ENCODE results near the gene RIC3.
A peak's percentile ranks its signal among the peaks of the same experiment; 100 is the strongest.

Gene RIC3

DNA sequence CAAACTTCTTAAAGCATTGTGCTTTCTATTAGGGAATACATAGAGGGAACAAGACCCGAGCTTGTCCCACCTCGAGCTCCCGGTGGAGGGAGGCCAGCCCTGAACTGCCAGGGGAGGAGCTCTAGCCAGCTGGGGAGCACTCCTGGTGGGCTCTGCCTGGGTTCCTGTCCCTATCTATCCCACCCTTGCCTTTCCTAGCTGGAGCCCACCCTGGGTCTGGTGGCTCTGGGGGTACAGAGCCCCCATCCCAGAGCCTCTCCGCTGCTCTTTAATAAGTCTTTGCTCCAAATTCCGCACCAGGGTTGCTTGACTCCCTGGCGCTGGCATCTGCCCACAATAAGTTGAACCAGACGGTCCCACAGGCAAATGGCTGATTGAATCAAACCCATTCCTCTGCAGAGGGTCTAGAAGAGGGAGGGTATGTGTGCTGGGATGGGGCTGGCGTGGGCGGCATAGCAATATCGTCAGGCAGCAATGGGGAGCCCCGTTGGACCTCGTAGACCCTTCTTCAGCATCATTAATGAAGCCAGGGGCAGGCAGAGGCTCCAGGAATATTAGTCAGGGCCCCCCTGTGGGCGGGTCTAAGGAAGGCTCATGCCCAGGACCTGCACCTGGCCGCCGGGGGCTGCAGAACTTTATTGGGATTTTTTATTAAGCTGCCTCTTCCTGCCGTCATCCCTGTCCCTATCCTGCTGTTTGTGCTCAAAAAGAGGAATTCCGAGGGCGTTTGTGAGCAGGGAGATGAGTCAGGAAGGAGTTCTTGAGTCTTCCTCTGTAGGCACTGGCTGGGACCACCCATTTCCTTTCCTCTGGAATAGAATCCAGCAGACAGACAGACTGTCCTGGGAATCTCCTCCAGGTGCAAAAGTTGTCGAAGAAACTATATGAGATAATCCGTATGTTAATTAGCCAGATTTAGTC, 38.5 kb upstream of the RIC3 start:
- H3K9me3 ChIP-seq (ENCODE audit: control extremely low read depth in 1 of 5, control insufficient read depth in 4 of 5, insufficient read depth in 2 of 5, low read depth in 1 of 5, low read length in 4 of 5), result no peaks in the 10 kb centered on the region
- H3K36me3 ChIP-seq (ENCODE audit: control insufficient read depth in 4 of 4, insufficient read depth in 4 of 4, low read length in 3 of 4), result no peaks in the 10 kb centered on the region
- H3K4me3 ChIP-seq (ENCODE audit: control insufficient read depth in 1 of 7, extremely low read depth in 1 of 7, insufficient read depth in 4 of 7, low read depth in 2 of 7, low read length in 6 of 7), result peak overlapping the region in 4 of 7 experiments; percentile 37 to 61 (median 47)
- peaks cover 15 to 67% (median 54%) of the 10 kb centered on the region in 4 experiments for H3K4me1 ChIP-seq (ENCODE audit: control extremely low read depth in 1 of 4, control insufficient read depth in 4 of 4, insufficient read depth in 4 of 4, low read length in 3 of 4)
- DNase-seq, result no peak
- ChIA-PET CTCF (interaction anchor here (0.7 to 13.0 kb wide), 14 partner anchors 8 to 360 kb away, joined by 3 to 156 read pairs (median 5); no protein-coding TSS in a partner anchor), POLR2A (interaction anchor here (1.1 kb wide), 1 partner anchor 9 kb away, joined by 3 read pairs; no protein-coding TSS in a partner anchor)
- peak overlapping the region; percentile 41 to 83 for H3K27ac ChIP-seq (ENCODE audit: insufficient read depth in 1 of 2, low read depth in 1 of 2, low read length in 2 of 2, poor library complexity in 1 of 2, severe bottlenecking in 2 of 2)
- WGBS (ENCODE audit: insufficient coverage), result 58% methylated on average over 17 of the region's 20 CpGs
- no peaks in the 10 kb centered on the region for H3K27me3 ChIP-seq (replicated peaks in 2 of 5; ENCODE audit: control insufficient read depth in 4 of 5, insufficient read depth in 5 of 5, low read length in 4 of 5)

DNA sequence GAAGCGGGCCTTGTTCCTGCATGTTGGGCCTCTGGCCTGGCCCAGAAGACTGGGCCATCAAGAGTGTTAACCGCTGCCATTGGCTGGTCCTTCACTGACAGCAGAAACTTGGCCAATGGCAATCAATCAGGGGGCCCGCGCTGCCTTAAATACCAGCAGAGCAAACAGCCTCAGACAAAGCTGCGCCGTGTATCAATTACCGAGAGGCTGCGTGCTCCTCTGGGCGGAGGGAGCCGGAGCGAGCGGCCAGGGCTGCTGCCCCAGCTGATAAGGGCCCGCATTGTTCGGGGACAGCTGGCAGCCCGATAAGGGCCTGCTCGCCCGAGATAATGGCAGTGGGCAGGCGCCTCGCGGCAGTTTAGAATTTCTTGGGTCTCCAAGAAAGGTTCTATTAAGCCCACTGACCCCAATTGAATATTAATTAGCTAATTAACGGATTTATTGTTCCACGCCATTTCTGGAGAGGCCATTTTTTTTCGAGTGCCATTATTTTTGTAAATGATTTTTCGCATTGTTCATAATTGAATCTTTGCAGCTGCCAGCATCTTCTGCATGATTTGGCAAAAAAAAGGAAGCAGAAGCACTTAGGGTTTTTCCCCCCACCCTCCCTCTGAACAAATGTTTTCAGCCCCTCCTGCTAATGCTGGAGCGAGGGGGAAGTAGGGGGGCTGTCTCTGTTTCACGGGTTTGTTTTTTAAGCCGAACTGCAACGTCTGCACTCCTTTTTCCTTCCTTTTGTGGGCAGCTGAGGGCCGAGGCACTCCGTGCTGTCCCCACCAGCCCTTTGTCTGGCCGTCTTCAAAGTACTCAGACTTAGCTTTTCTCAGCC, 37.6 kb upstream of the RIC3 start:
- peaks cover 17 to 75% (median 63%) of the 10 kb centered on the region in 4 experiments for H3K4me1 ChIP-seq (ENCODE audit: control extremely low read depth in 1 of 4, control insufficient read depth in 4 of 4, insufficient read depth in 4 of 4, low read length in 3 of 4)
- no peaks in the 10 kb centered on the region for H3K9me3 ChIP-seq (ENCODE audit: control extremely low read depth in 1 of 5, control insufficient read depth in 4 of 5, insufficient read depth in 2 of 5, low read depth in 1 of 5, low read length in 4 of 5)
- under 1% methylated on average over 29 of the region's 31 CpGs for WGBS (ENCODE audit: insufficient coverage)
- ChIA-PET POLR2A (interaction anchor here (1.1 kb wide), 1 partner anchor 8 kb away, joined by 3 read pairs; no protein-coding TSS in a partner anchor), CTCF (interaction anchor here (0.7 to 13.0 kb wide), 9 partner anchors 9 to 361 kb away, joined by 3 to 156 read pairs (median 5); no protein-coding TSS in a partner anchor)
- peak overlapping the region in 4 of 7 experiments; percentile 37 to 61 (median 47) for H3K4me3 ChIP-seq (ENCODE audit: control insufficient read depth in 1 of 7, extremely low read depth in 1 of 7, insufficient read depth in 4 of 7, low read depth in 2 of 7, low read length in 6 of 7)
- DNase-seq, result peak; percentile 96 to 98 (median 98)
- H3K27ac ChIP-seq (ENCODE audit: insufficient read depth in 1 of 2, low read depth in 1 of 2, low read length in 2 of 2, poor library complexity in 1 of 2, severe bottlenecking in 2 of 2), result peak overlapping the region; percentile 55 to 83
- H3K36me3 ChIP-seq (ENCODE audit: control insufficient read depth in 4 of 4, insufficient read depth in 4 of 4, low read length in 3 of 4), result no peaks in the 10 kb centered on the region
- no peaks in the 10 kb centered on the region for H3K27me3 ChIP-seq (replicated peaks in 2 of 5; ENCODE audit: control insufficient read depth in 4 of 5, insufficient read depth in 5 of 5, low read length in 4 of 5)

GRCh38 chr11:8205566-8205965, 36.7 kb upstream of the RIC3 start:
- ChIA-PET POLR2A (no interaction called here), CTCF (interaction anchor here (1.7 to 13.0 kb wide), 3 partner anchors 10 to 15 kb away, joined by 3 to 156 read pairs (median 23); no protein-coding TSS in a partner anchor)
- Histone ChIP-seq H3K4me3 (ENCODE audit: control insufficient read depth in 1 of 7, extremely low read depth in 1 of 7, insufficient read depth in 4 of 7, low read depth in 2 of 7, low read length in 6 of 7) (peak overlapping the region in 3 of 7 experiments; percentile 44 to 61 (median 50)), H3K27ac (ENCODE audit: insufficient read depth in 1 of 2, low read depth in 1 of 2, low read length in 2 of 2, poor library complexity in 1 of 2, severe bottlenecking in 2 of 2) (peak overlapping the region; percentile 55 to 83), H3K36me3 (ENCODE audit: control insufficient read depth in 4 of 4, insufficient read depth in 4 of 4, low read length in 3 of 4) (no peaks in the 10 kb centered on the region), H3K9me3 (ENCODE audit: control extremely low read depth in 1 of 5, control insufficient read depth in 4 of 5, insufficient read depth in 2 of 5, low read depth in 1 of 5, low read length in 4 of 5) (no peaks in the 10 kb centered on the region), H3K4me1 (ENCODE audit: control extremely low read depth in 1 of 4, control insufficient read depth in 4 of 4, insufficient read depth in 4 of 4, low read length in 3 of 4) (peaks cover 17 to 77% (median 64%) of the 10 kb centered on the region in 4 experiments), H3K27me3 (replicated peaks in 2 of 5; ENCODE audit: control insufficient read depth in 4 of 5, insufficient read depth in 5 of 5, low read length in 4 of 5) (no peaks in the 10 kb centered on the region)
- no peak for DNase-seq
- WGBS (ENCODE audit: insufficient coverage), result 72% methylated on average over 7 of the region's 8 CpGs

GRCh38 chr11:8204596-8204995, 35.8 kb upstream of the RIC3 start:
- Histone ChIP-seq H3K9me3 (ENCODE audit: control extremely low read depth in 1 of 5, control insufficient read depth in 4 of 5, insufficient read depth in 2 of 5, low read depth in 1 of 5, low read length in 4 of 5) (no peaks in the 10 kb centered on the region), H3K27me3 (replicated peaks in 2 of 5; ENCODE audit: control insufficient read depth in 4 of 5, insufficient read depth in 5 of 5, low read length in 4 of 5) (no peaks in the 10 kb centered on the region), H3K4me1 (ENCODE audit: control extremely low read depth in 1 of 4, control insufficient read depth in 4 of 4, insufficient read depth in 4 of 4, low read length in 3 of 4) (peaks cover 17 to 77% (median 64%) of the 10 kb centered on the region in 4 experiments), H3K36me3 (ENCODE audit: control insufficient read depth in 4 of 4, insufficient read depth in 4 of 4, low read length in 3 of 4) (no peaks in the 10 kb centered on the region), H3K4me3 (ENCODE audit: control insufficient read depth in 1 of 7, extremely low read depth in 1 of 7, insufficient read depth in 4 of 7, low read depth in 2 of 7, low read length in 6 of 7) (peak overlapping the region in 1 of 7 experiments; percentile 19), H3K27ac (ENCODE audit: insufficient read depth in 1 of 2, low read depth in 1 of 2, low read length in 2 of 2, poor library complexity in 1 of 2, severe bottlenecking in 2 of 2) (no peak overlapping the region)
- no peak for DNase-seq
- WGBS (ENCODE audit: insufficient coverage), result 75% methylated on average over 4 of the region's 5 CpGs
- ChIA-PET CTCF (interaction anchor here (0.8 to 13.0 kb wide), 8 partner anchors 9 to 106 kb away, joined by 3 to 156 read pairs (median 4); no protein-coding TSS in a partner anchor), POLR2A (interaction anchor here (0.7 kb wide), 1 partner anchor 15 kb away, joined by 3 read pairs; no protein-coding TSS in a partner anchor)

DNA sequence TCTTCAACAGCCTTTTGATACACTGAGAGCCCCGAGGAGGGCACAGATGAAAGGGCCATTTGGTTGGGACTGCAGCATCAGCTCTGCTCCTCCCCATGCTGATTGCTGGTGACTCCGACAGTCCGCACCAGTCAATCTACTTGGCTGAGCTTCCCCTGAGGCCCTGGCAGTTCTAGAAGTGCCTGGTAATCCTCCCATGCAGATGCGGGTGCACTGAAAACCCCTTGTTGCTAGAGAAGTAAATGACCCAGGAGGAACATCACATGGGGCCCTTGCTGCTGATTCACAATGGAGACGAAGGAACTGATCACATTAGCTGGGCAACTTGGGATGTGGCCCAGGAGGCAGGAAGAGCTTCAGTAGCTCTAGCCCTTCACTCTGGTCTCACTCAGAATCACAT, 35.2 kb upstream of the RIC3 start:
- peaks cover 17 to 76% (median 63%) of the 10 kb centered on the region in 4 experiments for H3K4me1 ChIP-seq (ENCODE audit: control extremely low read depth in 1 of 4, control insufficient read depth in 4 of 4, insufficient read depth in 4 of 4, low read length in 3 of 4)
- H3K9me3 ChIP-seq (ENCODE audit: control extremely low read depth in 1 of 5, control insufficient read depth in 4 of 5, insufficient read depth in 2 of 5, low read depth in 1 of 5, low read length in 4 of 5), result no peaks in the 10 kb centered on the region
- DNase-seq, result no peak
- H3K27ac ChIP-seq (ENCODE audit: insufficient read depth in 1 of 2, low read depth in 1 of 2, low read length in 2 of 2, poor library complexity in 1 of 2, severe bottlenecking in 2 of 2), result no peak overlapping the region
- WGBS (ENCODE audit: insufficient coverage), result 76% methylated on average over 5 of the region's 5 CpGs
- no peaks in the 10 kb centered on the region for H3K27me3 ChIP-seq (replicated peaks in 2 of 5; ENCODE audit: control insufficient read depth in 4 of 5, insufficient read depth in 5 of 5, low read length in 4 of 5)
- no peaks in the 10 kb centered on the region for H3K36me3 ChIP-seq (ENCODE audit: control insufficient read depth in 4 of 4, insufficient read depth in 4 of 4, low read length in 3 of 4)
- H3K4me3 ChIP-seq (ENCODE audit: control insufficient read depth in 1 of 7, extremely low read depth in 1 of 7, insufficient read depth in 4 of 7, low read depth in 2 of 7, low read length in 6 of 7), result no peak overlapping the region
- POLR2A ChIA-PET, result no interaction called here
- CTCF ChIA-PET, result interaction anchor here (0.8 to 13.0 kb wide), 8 partner anchors 9 to 107 kb away, joined by 3 to 156 read pairs (median 4); no protein-coding TSS in a partner anchor

GRCh38 chr11:8203414-8203715, 34.5 kb upstream of the RIC3 start:
- H3K4me1 ChIP-seq (ENCODE audit: control extremely low read depth in 1 of 4, control insufficient read depth in 4 of 4, insufficient read depth in 4 of 4, low read length in 3 of 4), result peaks cover 17 to 70% (median 63%) of the 10 kb centered on the region in 4 experiments
- no peak overlapping the region for H3K27ac ChIP-seq (ENCODE audit: insufficient read depth in 1 of 2, low read depth in 1 of 2, low read length in 2 of 2, poor library complexity in 1 of 2, severe bottlenecking in 2 of 2)
- H3K9me3 ChIP-seq (ENCODE audit: control extremely low read depth in 1 of 5, control insufficient read depth in 4 of 5, insufficient read depth in 2 of 5, low read depth in 1 of 5, low read length in 4 of 5), result no peaks in the 10 kb centered on the region
- no peak overlapping the region for H3K4me3 ChIP-seq (ENCODE audit: control insufficient read depth in 1 of 7, extremely low read depth in 1 of 7, insufficient read depth in 4 of 7, low read depth in 2 of 7, low read length in 6 of 7)
- no peaks in the 10 kb centered on the region for H3K27me3 ChIP-seq (replicated peaks in 2 of 5; ENCODE audit: control insufficient read depth in 4 of 5, insufficient read depth in 5 of 5, low read length in 4 of 5)
- ChIA-PET POLR2A (no interaction called here), CTCF (interaction anchor here (3.0 to 13.0 kb wide), 4 partner anchors 8 to 60 kb away, joined by 14 to 156 read pairs (median 19); partner anchors contain the start of gene LMO1)
- no peak for DNase-seq
- H3K36me3 ChIP-seq (ENCODE audit: control insufficient read depth in 4 of 4, insufficient read depth in 4 of 4, low read length in 3 of 4), result no peaks in the 10 kb centered on the region
- WGBS (ENCODE audit: insufficient coverage), result 94% methylated on average over 2 of the region's 2 CpGs
